Measurements from ENCODE around the gene CHD9NB. TPM values are rescaled to one million over a fixed set of nuclear protein-coding genes. Genes with fewer than 3 reads are reported as not detected.

CHD9NB gene
- total and polyA plus RNA-seq, 9 of the 15 experiments (the other 6 are each of a cell fraction or from before 2014, with no cell fraction given): 0.06 to 0.10 (median 0.07) TPM; not detected in 6

GRCh38 chr16:53091466-53092211 lies 38.9 kb upstream of the CHD9NB start:
- Histone ChIP-seq H3K36me3 (ENCODE audit: control insufficient read depth, insufficient read depth, low read length) (peaks cover 28% of the 10 kb centered on the region; the same call in 2 of the 3 replicates), H4K20me1 (replicated peaks; ENCODE audit: control insufficient read depth, insufficient read depth, low read length) (no peaks in the 10 kb centered on the region), H2AFZ (ENCODE audit: low read depth, low read length) (no peak overlapping the region), H3K9ac (ENCODE audit: insufficient read depth in 1 of 2, low read depth in 2 of 2, low read length in 2 of 2) (peak overlapping the region in 1 of 2 experiments; percentile 57; a peak in 1 of 4 replicates), H3K4me2 (ENCODE audit: insufficient read depth, low read length) (no peak overlapping the region), H3K4me1 (replicated peaks in 1 of 2; ENCODE audit: control insufficient read depth in 2 of 2, insufficient read depth in 2 of 2, low read length in 2 of 2) (peaks cover 11 to 17% of the 10 kb centered on the region in 2 experiments; a peak in 4 of 5 replicates), H3K27ac (ENCODE audit: extremely low read depth, low read depth, low read length) (no peak overlapping the region), H3K9me3 (replicated peaks; ENCODE audit: control insufficient read depth, insufficient read depth, low read depth, low read length) (no peaks in the 10 kb centered on the region), H3K9me1 (ENCODE audit: control insufficient read depth, insufficient read depth, low read length) (no peaks in the 10 kb centered on the region), H3K79me2 (ENCODE audit: control insufficient read depth, insufficient read depth, low read length) (peaks cover 56% of the 10 kb centered on the region), H3K4me3 (no peak overlapping the region), H3K27me3 (ENCODE audit: control insufficient read depth in 2 of 2, insufficient read depth in 2 of 2, low read length in 2 of 2) (no peaks in the 10 kb centered on the region)
- DNase-seq (ENCODE audit: extremely low read depth in 1 of 4, low spot score in 3 of 4) (no peak), ATAC-seq (no peak), FAIRE-seq (no peak)
- BruUV-seq (replicated peaks): no TSS peak
- no peak for TF ChIP-seq RUNX1 (IDR thresholded peaks at IDR 0.05; ENCODE audit: low read depth)
- TF ChIP-seq USF2 (CRISPR knock-in tag; IDR thresholded peaks at IDR 0.05): peak; percentile 27; the same call in 1 of the 2 replicates
- TF ChIP-seq USF1 (CRISPR knock-in tag; IDR thresholded peaks at IDR 0.05): 0 out of 2 replicates have a peak, but pooled peaks have one; percentile 22
- WGBS (ENCODE audit: insufficient coverage, low coverage, missing lambda C conversion rate): 71% methylated on average over 7 of the region's 7 CpGs
- in situ Hi-C loops (cut with MboI): no loop called here
- POLR2A ChIA-PET: interaction anchor here (0.9 to 1.6 kb wide), 3 partner anchors 9 to 12 kb away, joined by 4 to 7 read pairs (median 5); no protein-coding TSS in a partner anchor
- CTCF ChIA-PET (ENCODE audit: low intra/inter-chr PET ratio): no interaction called here
- intact Hi-C loops (cut with micrococcal nuclease): no loop called here

Measured in K562 (cell line).